Peyer's patch (tissue), 4 donors: ENCODE data around the gene BRINP1. TPM values are rescaled to one million over a fixed set of nuclear protein-coding genes. Genes with fewer than 3 reads are reported as not detected.

Experiments used
- DNase-seq, 3 donors: peaks; one replicate each; pipeline ENCODE4 v3.0.0-alpha.2; 2017 to 2019
- H3K27ac ChIP-seq, 4 donors: fragments of 200-600 bp; sonication (generic); one replicate each; pipeline ENCODE4 v1.5.1; 2016 to 2019
- H3K27me3 ChIP-seq, 2 donors: fragments of 200-600 bp; sonication (generic); one replicate each; pipeline ENCODE4 v1.5.1; 2019
- H3K36me3 ChIP-seq, 3 donors: fragments of 200-600 bp; sonication (generic); one replicate each; pipeline ENCODE4 v1.5.1; 2016 to 2019
- H3K4me1 ChIP-seq, 4 donors: fragments of 200-600 bp; sonication (generic); one replicate each; pipeline ENCODE4 v1.5.1; 2016 to 2019
- H3K4me3 ChIP-seq, 4 donors: fragments of 200-600 bp; sonication (generic); 1 replicate in 3 of 4; 2 replicates in 1 of 4; pipeline ENCODE4 v1.5.1; 2016 to 2019; ENCODE audit warnings: mild to moderate bottlenecking in 1 of 4
- H3K9me3 ChIP-seq, 4 donors: fragments of 200-600 bp; sonication (generic); one replicate each; pipeline ENCODE4 v1.5.1; 2016 to 2019; ENCODE audit warnings: mild to moderate bottlenecking in 1 of 4
- CTCF ChIP-seq, 6 experiments: fragments of 450-650 bp in 4 of 6; fragments of 200-600 bp in 2 of 6; sonication (generic) in 1 of 6; IDR thresholded peaks; one replicate each; pipeline ENCODE4 v1.5.1; 2017 to 2019; ENCODE audit warnings: antibody characterized with exemption in 6 of 6, mild to moderate bottlenecking in 3 of 6, moderate library complexity in 1 of 6
- POLR2A ChIP-seq, 2 donors: fragments of 450-650 bp; IDR thresholded peaks; one replicate each; pipeline ENCODE4 v1.5.1; 2017; ENCODE audit warnings: antibody characterized with exemption in 2 of 2, mild to moderate bottlenecking in 2 of 2, moderate library complexity in 2 of 2
- total RNA-seq, 4 donors: library from RNA; depleted of rRNA; stranded (reverse); fragments of >200 nt; gene quantifications; one replicate each; pipeline ENCODE4 v1.1.0, GENCODE V29; 2016

Gene BRINP1
- total RNA-seq, 4 donors from 2014 or later = 0.47 TPM; not detected in 3

GRCh38 chr9:119318371-119318770, 50.9 kb downstream of the BRINP1 start:
- no peak overlapping the region for H3K4me3 ChIP-seq
- no peaks in the 10 kb centered on the region for H3K27me3 ChIP-seq
- no peaks in the 10 kb centered on the region for H3K9me3 ChIP-seq
- no peaks in the 10 kb centered on the region for H3K36me3 ChIP-seq
- TF ChIP-seq CTCF (IDR thresholded peaks at IDR 0.05) (no peak), POLR2A (IDR thresholded peaks at IDR 0.05) (no peak)
- H3K4me1 ChIP-seq = no peaks in the 10 kb centered on the region
- no peak overlapping the region for H3K27ac ChIP-seq
- no peak for DNase-seq

- Histone ChIP-seq H3K27me3 (no peaks in the 10 kb centered on the region), H3K36me3 (no peaks in the 10 kb centered on the region), H3K27ac (no peak overlapping the region), H3K4me3 (no peak overlapping the region), H3K9me3 (no peaks in the 10 kb centered on the region), H3K4me1 (no peaks in the 10 kb centered on the region)
- DNase-seq = no peak
- TF ChIP-seq CTCF (IDR thresholded peaks at IDR 0.05) (no peak), POLR2A (IDR thresholded peaks at IDR 0.05) (no peak)
Measured at GRCh38 chr9:119313846-119314245, 55.4 kb downstream of the BRINP1 start.

- no peaks in the 10 kb centered on the region for H3K4me1 ChIP-seq
- no peak for DNase-seq
- no peaks in the 10 kb centered on the region for H3K36me3 ChIP-seq
- TF ChIP-seq CTCF (IDR thresholded peaks at IDR 0.05) = no peak
- TF ChIP-seq POLR2A (IDR thresholded peaks at IDR 0.05) = no peak
- no peak overlapping the region for H3K4me3 ChIP-seq
- no peaks in the 10 kb centered on the region for H3K27me3 ChIP-seq
- no peaks in the 10 kb centered on the region for H3K9me3 ChIP-seq
- no peak overlapping the region for H3K27ac ChIP-seq
Measured at GRCh38 chr9:119310741-119311140, 58.5 kb downstream of the BRINP1 start.

GRCh38 chr9:119307471-119307870, 61.8 kb downstream of the BRINP1 start:
- TF ChIP-seq POLR2A (IDR thresholded peaks at IDR 0.05) (no peak), CTCF (IDR thresholded peaks at IDR 0.05) (no peak)
- H3K27ac ChIP-seq = no peak overlapping the region
- no peaks in the 10 kb centered on the region for H3K4me1 ChIP-seq
- DNase-seq = no peak
- no peaks in the 10 kb centered on the region for H3K9me3 ChIP-seq
- H3K27me3 ChIP-seq = no peaks in the 10 kb centered on the region
- H3K36me3 ChIP-seq = no peaks in the 10 kb centered on the region
- H3K4me3 ChIP-seq = no peak overlapping the region

GRCh38 chr9:119304555-119304954, 64.7 kb downstream of the BRINP1 start:
- no peaks in the 10 kb centered on the region for H3K9me3 ChIP-seq
- no peaks in the 10 kb centered on the region for H3K27me3 ChIP-seq
- H3K36me3 ChIP-seq = no peaks in the 10 kb centered on the region
- no peak overlapping the region for H3K4me3 ChIP-seq
- H3K4me1 ChIP-seq = no peaks in the 10 kb centered on the region
- no peak for DNase-seq
- TF ChIP-seq POLR2A (IDR thresholded peaks at IDR 0.05) = no peak
- TF ChIP-seq CTCF (IDR thresholded peaks at IDR 0.05) = no peak
- H3K27ac ChIP-seq = no peak overlapping the region
